GM19397 (cell line): ENCODE results near the gene SUN1.
"Not testable (repeated sequence)": the region's sequence is repeated elsewhere in the genome, so short reads cannot be mapped to it uniquely, and the experiment has no call there.

ENCODE experiments used
- ATAC-seq: cut with Tn5 transposase; IDR thresholded peaks from one replicate; pipeline ENCODE4 v1.9.1; 2021; ENCODE audit warnings: mild to moderate bottlenecking, moderate library complexity; ENCODE audit not compliant: unreplicated experiment

The SUN1 gene

GRCh38 chr7:851204-851603 is 18.9 kb downstream of the SUN1 start:
- no peak for ATAC-seq

- ATAC-seq = no peak
Observed at GRCh38 chr7:853366-854117, 21.3 kb downstream of the SUN1 start.

- no peak for ATAC-seq
Observed at GRCh38 chr7:854118-854775, 22.0 kb downstream of the SUN1 start.

- no peak for ATAC-seq
Observed at GRCh38 chr7:855686-856369, 23.6 kb downstream of the SUN1 start.

GRCh38 chr7:856444-857095 is 24.3 kb downstream of the SUN1 start:
- ATAC-seq = no peak

- no peak for ATAC-seq
Observed at GRCh38 chr7:857661-858060, 25.4 kb downstream of the SUN1 start.

- ATAC-seq = no peak
Observed at GRCh38 chr7:859359-860030, 27.2 kb downstream of the SUN1 start.

- no peak for ATAC-seq
Observed at GRCh38 chr7:860149-860548, 27.9 kb downstream of the SUN1 start.

GRCh38 chr7:861222-861621 is 28.9 kb downstream of the SUN1 start:
- ATAC-seq = no peak

- ATAC-seq = no peak
Observed at GRCh38 chr7:862157-862556, 29.9 kb downstream of the SUN1 start.

GRCh38 chr7:863106-863505 is 30.8 kb downstream of the SUN1 start:
- ATAC-seq = no peak

- no peak for ATAC-seq
Observed at GRCh38 chr7:865921-866320, 33.6 kb downstream of the SUN1 start.

- ATAC-seq = no peak
Observed at GRCh38 chr7:867001-867405, 34.7 kb downstream of the SUN1 start.

- ATAC-seq = no peak
Observed at GRCh38 chr7:867406-868188, 35.3 kb downstream of the SUN1 start.

- ATAC-seq = no peak
Observed at GRCh38 chr7:868189-868486, 35.9 kb downstream of the SUN1 start.

- no peak for ATAC-seq
Observed at GRCh38 chr7:869348-869747, 37.1 kb downstream of the SUN1 start.

- ATAC-seq = no peak
Observed at GRCh38 chr7:871900-872537, 39.7 kb downstream of the SUN1 start.

- not testable (repeated sequence) for ATAC-seq
Observed at GRCh38 chr7:872685-873084, 40.4 kb downstream of the SUN1 start.

GRCh38 chr7:873367-874002 is 41.2 kb downstream of the SUN1 start:
- ATAC-seq = no peak
